CD4-positive, alpha-beta T cell treated with Interleukin-6 at 100 ng/mL for 8 hours (primary cell): ENCODE measurements around the gene FAM117A.
A peak's percentile ranks its signal among the peaks of the same experiment; 100 is the strongest.
"Not testable (repeated sequence)": the region's sequence is repeated elsewhere in the genome, so short reads cannot be mapped to it uniquely, and the experiment has no call there.

Experiments used
- DNase-seq: peaks from one replicate; pipeline ENCODE4 v3.0.0-alpha.2; 2020; ENCODE audit warnings: mixed read lengths, low spot score

FAM117A gene

GRCh38 chr17:49739641-49740271, 24.2 kb downstream of the FAM117A start:
- DNase-seq: peak; percentile 98

GRCh38 chr17:49738456-49739163, 25.3 kb downstream of the FAM117A start:
- DNase-seq: no peak

- no peak for DNase-seq
These were observed 29.1 kb downstream of the FAM117A start for GRCh38 chr17:49734515-49735490.

- DNase-seq: no peak
These were observed 32.5 kb downstream of the FAM117A start for GRCh38 chr17:49731435-49731831.

GRCh38 chr17:49730785-49731434, 33.0 kb downstream of the FAM117A start:
- no peak for DNase-seq

GRCh38 chr17:49730078-49730784, 33.7 kb downstream of the FAM117A start:
- DNase-seq: no peak

- DNase-seq: no peak
These were observed 34.9 kb downstream of the FAM117A start for GRCh38 chr17:49729069-49729468.

GRCh38 chr17:49728425-49728824, 35.5 kb downstream of the FAM117A start:
- DNase-seq: no peak

- no peak for DNase-seq
These were observed 36.6 kb downstream of the FAM117A start for GRCh38 chr17:49727380-49727779.

GRCh38 chr17:49725452-49726130, 38.3 kb downstream of the FAM117A start:
- no peak for DNase-seq

GRCh38 chr17:49724552-49724951, 39.4 kb downstream of the FAM117A start:
- not testable (repeated sequence) for DNase-seq

GRCh38 chr17:49723423-49723822, 40.5 kb downstream of the FAM117A start:
- DNase-seq: no peak

GRCh38 chr17:49722066-49722465, 41.9 kb downstream of the FAM117A start:
- no peak for DNase-seq

- DNase-seq: no peak
These were observed 46.5 kb downstream of the FAM117A start for GRCh38 chr17:49717371-49717861.

GRCh38 chr17:49716668-49717364, 47.1 kb downstream of the FAM117A start:
- no peak for DNase-seq

- DNase-seq: peak; percentile 40
These were observed 48.1 kb downstream of the FAM117A start for GRCh38 chr17:49715717-49716279.

GRCh38 chr17:49715216-49715615, 48.7 kb downstream of the FAM117A start:
- peak; percentile 59 for DNase-seq

GRCh38 chr17:49708515-49709183, 55.3 kb downstream of the FAM117A start:
- peak; percentile 32 for DNase-seq
